Measurements from ENCODE around the gene HYCC1. TPM values are rescaled to one million over a fixed set of nuclear protein-coding genes. Genes with fewer than 3 reads are reported as not detected.

Gene HYCC1
- total RNA-seq: 53.2 and 80.9 TPM in 2 replicates

GRCh38 chr7:23013715-23014649 lies at the start of gene HYCC1:
HYCC1 (minus strand) TSS chr7:23014130; CDS start chr7:22991111, 23,019 bp downstream.

Other genes with a start within 250 kb of the HYCC1 start
- 107 and 115 TPM in 2 replicates for gene TOMM7, start 191.3 kb downstream of the HYCC1 start, total RNA-seq
- gene KLHL7, start 91.7 kb upstream of the HYCC1 start, total RNA-seq: 27.4 and 30.3 TPM in 2 replicates
- 24.1 and 26.6 TPM in 2 replicates for gene NUP42, start 167.9 kb upstream of the HYCC1 start, total RNA-seq
- gene GPNMB, start 232.6 kb upstream of the HYCC1 start, total RNA-seq: 13.8 and 14.7 TPM in 2 replicates

Data from bronchus fibroblast of lung (primary cell).